Astrocyte (in vitro differentiated cells and primary cell): ENCODE data around the gene HLA-DRB5.

Experiments used
- EZH2 ChIP-seq: IDR thresholded peaks from 2 replicates; pipeline ENCODE4 v1.6.1; 2012; ENCODE audit warnings: mild to moderate bottlenecking, low read length, inconsistent platforms; ENCODE audit not compliant: insufficient read depth
- TF ChIP-seq, protein P1 (sequence below): IDR thresholded peaks from 2 replicates; pipeline ENCODE4 v1.5.1; 2011; ENCODE audit warnings: low read depth, mild to moderate bottlenecking, inconsistent platforms, low read length, moderate library complexity; ENCODE audit not compliant: insufficient read depth

- TF ChIP-seq, protein P1, sequence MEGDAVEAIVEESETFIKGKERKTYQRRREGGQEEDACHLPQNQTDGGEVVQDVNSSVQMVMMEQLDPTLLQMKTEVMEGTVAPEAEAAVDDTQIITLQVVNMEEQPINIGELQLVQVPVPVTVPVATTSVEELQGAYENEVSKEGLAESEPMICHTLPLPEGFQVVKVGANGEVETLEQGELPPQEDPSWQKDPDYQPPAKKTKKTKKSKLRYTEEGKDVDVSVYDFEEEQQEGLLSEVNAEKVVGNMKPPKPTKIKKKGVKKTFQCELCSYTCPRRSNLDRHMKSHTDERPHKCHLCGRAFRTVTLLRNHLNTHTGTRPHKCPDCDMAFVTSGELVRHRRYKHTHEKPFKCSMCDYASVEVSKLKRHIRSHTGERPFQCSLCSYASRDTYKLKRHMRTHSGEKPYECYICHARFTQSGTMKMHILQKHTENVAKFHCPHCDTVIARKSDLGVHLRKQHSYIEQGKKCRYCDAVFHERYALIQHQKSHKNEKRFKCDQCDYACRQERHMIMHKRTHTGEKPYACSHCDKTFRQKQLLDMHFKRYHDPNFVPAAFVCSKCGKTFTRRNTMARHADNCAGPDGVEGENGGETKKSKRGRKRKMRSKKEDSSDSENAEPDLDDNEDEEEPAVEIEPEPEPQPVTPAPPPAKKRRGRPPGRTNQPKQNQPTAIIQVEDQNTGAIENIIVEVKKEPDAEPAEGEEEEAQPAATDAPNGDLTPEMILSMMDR: no peak
- no peak for TF ChIP-seq EZH2
Observed at GRCh38 chr6:32551410-32551809, 21.3 kb upstream of the HLA-DRB5 start.
